C1 segment of cervical spinal cord (tissue), 14 donors: Measurements from ENCODE around the gene RTL5.

Source experiments
- DNase-seq, 14 donors: peaks; one replicate each; lab custom pipeline; 2025; lab: John Stamatoyannopoulos, UW

The RTL5 gene

DNA sequence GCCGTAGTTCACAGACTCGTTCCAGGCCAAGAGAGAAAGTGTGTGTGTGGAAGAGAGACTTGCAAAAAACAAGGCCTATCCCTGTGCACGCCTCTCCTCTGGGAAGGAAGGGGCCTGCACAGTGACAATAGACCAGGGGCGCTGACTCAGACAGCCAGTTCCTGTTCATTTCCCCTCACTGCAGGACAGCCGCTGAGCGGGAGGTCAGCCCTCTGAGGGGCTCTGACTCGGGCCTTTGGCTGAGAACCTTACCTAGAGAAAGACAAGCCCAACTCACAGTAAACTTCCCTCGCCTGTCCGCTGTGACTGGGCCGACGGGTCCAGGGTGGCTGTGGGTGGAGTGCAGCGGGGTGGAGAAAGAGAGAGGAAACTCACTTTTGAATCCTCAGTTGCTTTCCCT, 52.1 kb downstream of the RTL5 start:
- DNase-seq = no peak

DNA sequence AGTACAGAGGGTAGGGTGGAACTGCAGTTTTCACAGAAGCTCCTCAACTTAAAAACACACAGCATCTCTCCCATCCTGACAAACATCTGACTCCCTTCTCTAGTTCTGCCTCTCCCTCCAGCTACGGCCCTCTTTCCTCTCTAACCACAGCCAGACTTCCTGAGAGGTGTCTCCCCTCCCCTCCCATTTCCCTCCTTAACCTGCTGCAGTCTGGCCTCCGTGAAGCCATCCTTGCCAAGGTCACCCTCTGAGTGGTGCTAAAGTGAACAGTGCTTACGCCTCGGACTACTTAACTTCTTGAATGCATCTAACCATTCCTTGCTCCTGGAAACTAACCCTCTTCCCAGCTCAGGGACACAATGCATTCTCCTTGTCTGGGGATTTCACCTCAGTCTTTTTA, 53.3 kb downstream of the RTL5 start:
- DNase-seq = no peak
